GM13976 (cell line): ENCODE data around the gene RERE.
"Not testable (repeated sequence)": the region's sequence is repeated elsewhere in the genome, so short reads cannot be mapped to it uniquely, and the experiment has no call there.

Experiments used
- DNase-seq: peaks from one replicate; pipeline ENCODE4 v3.0.0; 2012; ENCODE audit warnings: low spot score
- CTCF ChIP-seq: IDR thresholded peaks from 2 replicates; pipeline ENCODE4 v1.5.1; 2012; ENCODE audit warnings: borderline replicate concordance, mild to moderate bottlenecking; ENCODE audit not compliant: insufficient read depth; ENCODE audit errors: extremely low read depth, missing control alignments, control extremely low read depth
- in situ Hi-C: fragments of 300-500 bp; cut with MboI; formaldehyde crosslinking; loops from one replicate; pipeline ENCODE4 v1.12.0; 2022; ENCODE audit warnings: low sequenced_read_pairs, mixed read lengths, inconsistent platforms; ENCODE audit not compliant: unreplicated experiment

RERE gene

GRCh38 chr1:8625491-8625890 is 191.9 kb downstream of the RERE start:
- DNase-seq, result no peak
- in situ Hi-C loops, result no loop called here
- no peak for TF ChIP-seq CTCF

GRCh38 chr1:8623651-8624192 is 193.7 kb downstream of the RERE start:
- DNase-seq, in situ Hi-C loops: not testable (repeated sequence)

GRCh38 chr1:8621785-8622348 is 195.6 kb downstream of the RERE start:
- in situ Hi-C loops, DNase-seq: not testable (repeated sequence)

GRCh38 chr1:8621034-8621582 is 196.3 kb downstream of the RERE start:
- DNase-seq, in situ Hi-C loops: not testable (repeated sequence)

GRCh38 chr1:8619917-8620502 is 197.4 kb downstream of the RERE start:
- in situ Hi-C loops, DNase-seq: not testable (repeated sequence)

GRCh38 chr1:8619419-8619818 is 198.0 kb downstream of the RERE start:
- DNase-seq, in situ Hi-C loops: not testable (repeated sequence)

GRCh38 chr1:8616791-8617190 is 200.6 kb downstream of the RERE start:
- DNase-seq, in situ Hi-C loops: not testable (repeated sequence)

- in situ Hi-C loops, DNase-seq: not testable (repeated sequence)
Measured at GRCh38 chr1:8611634-8612515, 205.6 kb downstream of the RERE start.

GRCh38 chr1:8607906-8608305 is 209.5 kb downstream of the RERE start:
- in situ Hi-C loops, result no loop called here
- TF ChIP-seq CTCF, result no peak
- no peak for DNase-seq

GRCh38 chr1:8604041-8604945 is 213.1 kb downstream of the RERE start:
- no peak for TF ChIP-seq CTCF
- in situ Hi-C loops, result no loop called here
- peak; percentile 57 for DNase-seq
